Measurements from ENCODE around the gene ARL5B. TPM values are rescaled to one million over a fixed set of nuclear protein-coding genes. Genes with fewer than 3 reads are reported as not detected.

Gene ARL5B
- total and polyA plus RNA-seq, 2 of the 4 experiments (the other 2 are of a cell fraction), result 5.9 to 12.0 TPM

GRCh38 chr10:18660816-18661431 lies 1.7 kb downstream of the ARL5B start:
- Histone ChIP-seq H2BK15ac (ENCODE audit: low read depth, low read length) (no peak overlapping the region), H4K20me1 (ENCODE audit: insufficient read depth, low read length) (peaks cover 26% of the 10 kb centered on the region; the same call in 1 of the 2 replicates), H4K8ac (ENCODE audit: low read depth in 2 of 2, low read length in 2 of 2) (no peak overlapping the region), H3K9me1 (ENCODE audit: insufficient read depth, low read length) (peaks cover 10% of the 10 kb centered on the region), H3K27me3 (ENCODE audit: control insufficient read depth, insufficient read depth, low read length) (no peaks in the 10 kb centered on the region), H3K56ac (ENCODE audit: extremely low read depth, insufficient read depth, low read length) (no peak overlapping the region), H2AFZ (replicated peaks; ENCODE audit: low read length, poor library complexity) (no peak overlapping the region), H2BK120ac (ENCODE audit: low read depth, low read length) (no peak overlapping the region), H4K5ac (ENCODE audit: low read depth, low read length) (no peak overlapping the region), H3K9ac (ENCODE audit: low read depth, low read length) (no peak overlapping the region), H3K9me3 (ENCODE audit: control insufficient read depth, insufficient read depth, low read length) (no peaks in the 10 kb centered on the region), H2AK5ac (ENCODE audit: low read depth, low read length) (no peak overlapping the region), H3K23ac (ENCODE audit: low read depth, low read length) (no peak overlapping the region), H3K36me3 (ENCODE audit: control insufficient read depth, insufficient read depth, low read length) (peaks cover 3% of the 10 kb centered on the region), H3K27ac (ENCODE audit: insufficient read depth, low read length) (no peak overlapping the region), H2BK5ac (ENCODE audit: low read depth, low read length, poor library complexity, severe bottlenecking) (no peak overlapping the region), H3K4me3 (ENCODE audit: insufficient read depth, low read depth, low read length) (peak overlapping the region; percentile 32), H3K4ac (ENCODE audit: low read depth, low read length) (no peak overlapping the region), H4K91ac (ENCODE audit: insufficient read depth, low read depth, low read length) (no peak overlapping the region), H3K79me1 (ENCODE audit: low read depth in 1 of 2, low read length in 2 of 2) (peaks cover 7 to 41% of the 10 kb centered on the region in 2 experiments), H2BK20ac (ENCODE audit: low read depth, low read length) (no peak overlapping the region), H3K4me1 (ENCODE audit: control insufficient read depth, insufficient read depth, low read length) (peaks cover 9% of the 10 kb centered on the region), H2AK9ac (replicated peaks; ENCODE audit: low read depth, low read length, poor library complexity) (no peak overlapping the region), H3K4me2 (ENCODE audit: low read depth, low read length) (peak overlapping the region; percentile 67), H3K14ac (replicated peaks; ENCODE audit: low read depth, low read length) (no peak overlapping the region), H3K18ac (ENCODE audit: low read depth, low read length) (no peak overlapping the region)
- TF ChIP-seq CTCF (conservative IDR thresholded peaks at IDR 0.05; ENCODE audit: low read depth, low read length) (no peak), CEBPB (IDR thresholded peaks at IDR 0.05; ENCODE audit: low read depth, low read length) (peak; percentile 32; the same call in 1 of the 2 replicates), BHLHE40 (IDR thresholded peaks at IDR 0.05; ENCODE audit: low read depth, low read length) (no peak), CHD1 (IDR thresholded peaks at IDR 0.05; ENCODE audit: low read depth, low read length) (no peak)
- dilution Hi-C loops (cut with HindIII; ENCODE audit: low sequenced_read_pairs, unreplicated experiment), result no loop called here
- in situ Hi-C loops (cut with MboI; ENCODE audit: low sequenced_read_pairs), result no loop called here
- ChIA-PET POLR2A (ENCODE audit: unreplicated experiment) (no interaction called here), CTCF (no interaction called here)
- WGBS, 2 experiments (ENCODE audit: extremely low coverage in 2 of 2, insufficient read length in 1 of 2), result 100% methylated on average over 1 of the region's 19 CpGs; no CpG with 5 or more reads in 1 of the 2 experiments
- no peak for DNase-seq
- ATAC-seq (ENCODE audit: low read depth), result no peak
- intact Hi-C loops (cut with micrococcal nuclease), result no loop called here
- no TSS peak for BruUV-seq (replicated peaks)

Data from IMR-90 (cell line).